ENCODE data around the gene CDC73.

CDC73 gene

GRCh38 chr1:193301746-193302145, 179.9 kb downstream of the CDC73 start:
- DNase-seq (ENCODE audit: low spot score), result no peak
- no peak for TF ChIP-seq CTCF (IDR thresholded peaks at IDR 0.05)
- Histone ChIP-seq H3K27ac (no peak overlapping the region), H3K4me3 (no peak overlapping the region)

DNA sequence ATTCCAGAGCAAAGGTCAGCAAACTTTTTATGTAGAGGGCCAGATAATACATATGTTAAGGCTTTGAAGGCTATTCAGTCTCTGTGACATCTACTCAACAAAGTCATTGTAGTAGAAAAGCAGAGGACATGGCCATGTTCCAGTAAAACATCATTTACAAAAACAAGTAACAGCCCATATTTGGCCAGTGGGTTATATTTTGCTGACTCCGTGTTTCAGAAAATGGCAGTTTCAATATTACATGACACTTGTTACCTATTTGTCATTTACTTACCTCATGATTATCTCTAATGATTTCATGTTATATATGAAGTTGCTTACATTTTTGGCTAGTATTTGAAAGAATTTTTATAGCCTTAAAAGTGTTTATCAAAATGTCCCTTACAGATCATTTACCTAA, 182.0 kb downstream of the CDC73 start:
- Histone ChIP-seq H3K4me3 (no peak overlapping the region), H3K27ac (no peak overlapping the region)
- DNase-seq (ENCODE audit: low spot score), result no peak
- TF ChIP-seq CTCF (IDR thresholded peaks at IDR 0.05), result no peak

Measured in coronary artery (tissue), 2 donors.